Left ventricle myocardium inferior (tissue), 1 donor: Measurements from ENCODE around the gene PSIP1. TPM values are rescaled to one million over a fixed set of nuclear protein-coding genes. Genes with fewer than 3 reads are reported as not detected.

Experiments used
- DNase-seq: peaks from one replicate; pipeline ENCODE4 v3.0.0-alpha.2; 2020
- H3K27ac ChIP-seq: fragments of 200-600 bp; replicated peaks from 2 replicates; pipeline ENCODE4 v1.8.0; 2021
- H3K27me3 ChIP-seq: fragments of 200-600 bp; 2 replicates; pipeline ENCODE4 v1.8.0; 2021; ENCODE audit warnings: low read depth
- H3K36me3 ChIP-seq: fragments of 200-600 bp; 2 replicates; pipeline ENCODE4 v1.8.0; 2021
- H3K4me1 ChIP-seq: fragments of 200-600 bp; 2 replicates; pipeline ENCODE4 v1.8.0; 2021
- H3K4me3 ChIP-seq: fragments of 200-600 bp; 2 replicates; pipeline ENCODE4 v1.8.0; 2021; ENCODE audit warnings: mild to moderate bottlenecking, moderate library complexity
- H3K9me3 ChIP-seq: fragments of 200-600 bp; replicated peaks from 2 replicates; pipeline ENCODE4 v1.8.0; 2021
- CTCF ChIP-seq: fragments of 200-600 bp; IDR thresholded peaks from 2 replicates; pipeline ENCODE4 v1.8.0; 2021; ENCODE audit warnings: antibody characterized with exemption, mild to moderate bottlenecking, borderline replicate concordance
- intact Hi-C: fragments of 100-400 bp; cut with micrococcal nuclease; formaldehyde crosslinking; loops from one replicate; pipeline ENCODE4 v1.11.0; 2022
- total RNA-seq: library from RNA; stranded (reverse); fragmentation: NEBNext Ultra II Directional; extraction: Animal tissue kit (Norgen Biotek cat#: 25700); gene quantifications from one replicate; pipeline ENCODE4 v1.2.1, GENCODE V29; 2021
- donor health status: DM: no; HTN: yes; CAD: no; lungs with severe emphysema.

PSIP1 gene
- total RNA-seq, 1 donor from 2014 or later: 22.5 TPM

GRCh38 chr9:15525958-15526357, 15.2 kb upstream of the PSIP1 start:
- DNase-seq: no peak
- H3K4me3 ChIP-seq: no peak overlapping the region
- no peaks in the 10 kb centered on the region for H3K9me3 ChIP-seq
- H3K27me3 ChIP-seq: peaks cover 3% of the 10 kb centered on the region
- no peak overlapping the region for H3K27ac ChIP-seq
- H3K4me1 ChIP-seq: no peaks in the 10 kb centered on the region
- no peaks in the 10 kb centered on the region for H3K36me3 ChIP-seq
- intact Hi-C loops: no loop called here
- TF ChIP-seq CTCF: no peak

GRCh38 chr9:15524845-15525455, 14.2 kb upstream of the PSIP1 start:
- no peak overlapping the region for H3K4me3 ChIP-seq
- no peak overlapping the region for H3K27ac ChIP-seq
- intact Hi-C loops: no loop called here
- TF ChIP-seq CTCF: no peak
- no peak for DNase-seq
- no peaks in the 10 kb centered on the region for H3K9me3 ChIP-seq
- peaks cover 3% of the 10 kb centered on the region for H3K27me3 ChIP-seq
- no peaks in the 10 kb centered on the region for H3K4me1 ChIP-seq
- H3K36me3 ChIP-seq: no peaks in the 10 kb centered on the region

DNA sequence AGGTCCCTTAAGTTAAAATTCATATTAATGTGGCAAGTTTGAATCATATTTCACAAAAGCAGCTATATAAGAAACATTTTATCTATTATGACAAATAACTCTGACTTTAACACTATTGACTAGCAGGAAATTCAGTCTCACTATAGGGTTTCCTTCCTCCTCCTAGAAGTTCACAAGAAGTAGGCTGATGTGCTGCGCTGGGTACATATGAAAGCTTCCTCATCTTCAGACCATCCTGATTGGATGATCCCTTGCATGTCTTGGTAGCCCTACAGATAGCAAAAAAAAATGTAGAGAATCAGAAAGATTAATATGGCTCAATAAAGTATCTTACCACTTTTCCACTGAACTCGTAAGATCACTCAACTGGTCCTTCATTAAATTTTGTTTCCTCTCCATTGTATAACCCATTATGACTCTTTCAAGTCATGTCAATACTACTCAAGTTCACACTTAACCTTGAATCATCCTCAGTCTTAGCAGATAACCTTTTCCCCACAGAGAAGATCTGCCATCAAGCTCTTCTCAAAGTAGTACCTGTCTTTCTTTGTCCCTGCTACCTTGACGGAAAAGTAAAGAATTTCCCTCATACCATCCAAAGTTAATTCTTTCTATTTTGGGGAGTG, 11.5 kb upstream of the PSIP1 start:
- DNase-seq: no peak
- Histone ChIP-seq H3K36me3 (no peaks in the 10 kb centered on the region), H3K4me3 (no peak overlapping the region), H3K4me1 (no peaks in the 10 kb centered on the region), H3K27me3 (peaks cover 3% of the 10 kb centered on the region), H3K27ac (no peak overlapping the region), H3K9me3 (no peaks in the 10 kb centered on the region)
- no peak for TF ChIP-seq CTCF
- intact Hi-C loops: no loop called here

DNA sequence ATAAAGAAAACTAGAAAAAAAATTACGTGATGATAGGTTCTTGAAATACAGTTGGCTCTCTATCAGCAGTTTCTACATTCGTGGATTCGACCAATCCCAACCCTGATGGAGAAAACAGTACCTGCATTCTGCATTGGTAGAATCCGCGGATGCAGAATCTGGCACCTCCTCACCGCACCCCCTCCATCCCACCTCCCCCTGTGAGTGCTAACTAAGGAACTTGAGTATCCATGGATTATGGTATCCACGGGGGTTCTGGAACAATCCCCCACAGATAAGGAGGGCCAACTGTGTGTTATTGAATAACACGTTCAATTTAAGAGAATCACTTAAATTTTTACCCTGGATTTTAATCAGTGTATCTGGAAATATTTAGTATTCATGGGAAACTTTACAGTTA, 10.5 kb upstream of the PSIP1 start:
- intact Hi-C loops: no loop called here
- no peak for TF ChIP-seq CTCF

GRCh38 chr9:15519831-15520230, 9.1 kb upstream of the PSIP1 start:
- no peak overlapping the region for H3K4me3 ChIP-seq
- no peaks in the 10 kb centered on the region for H3K36me3 ChIP-seq
- no peaks in the 10 kb centered on the region for H3K27me3 ChIP-seq
- no peak overlapping the region for H3K27ac ChIP-seq
- no peak for DNase-seq
- TF ChIP-seq CTCF: no peak
- intact Hi-C loops: no loop called here
- H3K4me1 ChIP-seq: no peaks in the 10 kb centered on the region
- no peaks in the 10 kb centered on the region for H3K9me3 ChIP-seq

More for the DNA sequence above, 10.5 kb upstream of the PSIP1 start:
- Histone ChIP-seq H3K27me3 (peaks cover 3% of the 10 kb centered on the region), H3K4me1 (no peaks in the 10 kb centered on the region), H3K9me3 (no peaks in the 10 kb centered on the region), H3K4me3 (no peak overlapping the region), H3K27ac (no peak overlapping the region), H3K36me3 (no peaks in the 10 kb centered on the region)
- DNase-seq: no peak
